GM04504 (cell line): Measurements from ENCODE around the gene DEFB116.
"Not testable (repeated sequence)": the region's sequence is repeated elsewhere in the genome, so short reads cannot be mapped to it uniquely, and the experiment has no call there.

ENCODE experiments used
- DNase-seq: peaks from one replicate; pipeline ENCODE4 v3.0.0-alpha.2; 2012; ENCODE audit warnings: low read depth

The DEFB116 gene

GRCh38 chr20:31308535-31309162 is at the start of gene DEFB116:
TSS of gene DEFB116 (minus strand) at chr20:31308585. CDS start at chr20:31308585, 0 bp downstream.
- DNase-seq: no peak

GRCh38 chr20:31355981-31356380 is 47.6 kb upstream of the DEFB116 start:
- no peak for DNase-seq

DNA sequence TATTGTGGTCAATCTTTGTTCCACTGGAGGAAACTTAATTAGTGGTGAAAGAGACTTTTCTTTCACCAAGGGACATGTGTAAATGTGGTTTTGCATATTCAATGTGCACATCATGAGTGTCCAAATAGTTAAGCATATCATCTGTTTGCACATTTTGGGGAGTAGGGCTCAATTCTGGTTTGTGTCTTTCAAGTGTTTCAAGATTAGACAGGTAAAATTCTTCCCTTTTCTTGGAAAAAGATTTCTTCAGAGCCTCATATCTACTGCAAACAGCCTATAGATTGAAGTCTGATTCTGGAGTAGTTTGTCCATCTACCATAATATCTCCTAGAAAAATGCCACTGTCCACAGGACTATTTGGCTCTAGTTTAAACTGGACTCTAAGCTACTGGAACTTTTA is 33.1 kb upstream of the DEFB116 start:
- DNase-seq: no peak

DNA sequence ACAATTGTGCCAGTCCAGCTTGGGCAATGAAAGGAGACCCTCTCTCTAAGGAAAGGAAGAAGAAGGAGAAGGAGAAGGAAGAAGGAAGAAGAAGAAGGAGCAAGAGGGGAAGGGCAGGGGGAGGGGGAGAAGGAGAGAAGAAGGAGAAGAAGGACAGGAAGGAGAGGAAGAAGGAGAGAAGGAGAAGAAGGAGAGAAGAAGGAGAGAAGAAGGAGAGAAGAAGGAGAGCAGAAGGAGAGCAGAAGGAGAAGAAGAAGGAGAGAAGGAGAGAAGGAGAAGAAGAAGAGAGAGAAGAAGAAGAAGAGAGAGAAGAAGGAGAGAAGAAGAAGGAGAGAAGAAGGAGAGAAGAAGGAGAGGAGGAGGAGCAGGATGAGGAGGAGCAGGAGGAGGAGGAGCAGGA is 22.5 kb upstream of the DEFB116 start:
- DNase-seq: no peak

DNA sequence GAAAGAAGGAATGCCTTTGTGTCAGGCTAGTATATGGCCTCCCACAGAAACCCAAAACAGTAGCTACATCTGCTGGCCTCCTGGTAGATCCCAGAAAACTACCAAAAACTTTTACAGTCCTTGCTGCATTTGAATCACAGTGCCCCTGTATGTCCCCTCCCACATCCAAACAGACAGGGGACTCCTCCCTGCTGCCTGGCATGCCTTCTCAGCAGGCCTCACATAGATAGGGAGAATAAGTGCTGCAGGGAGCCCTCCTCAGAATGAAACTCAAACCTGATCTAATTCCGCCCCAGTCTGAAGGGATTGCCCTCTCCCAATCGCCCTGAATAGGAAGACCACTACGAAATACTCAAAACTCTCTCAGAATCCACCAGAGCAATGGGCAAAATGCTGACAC is 14.1 kb upstream of the DEFB116 start:
- no peak for DNase-seq

DNA sequence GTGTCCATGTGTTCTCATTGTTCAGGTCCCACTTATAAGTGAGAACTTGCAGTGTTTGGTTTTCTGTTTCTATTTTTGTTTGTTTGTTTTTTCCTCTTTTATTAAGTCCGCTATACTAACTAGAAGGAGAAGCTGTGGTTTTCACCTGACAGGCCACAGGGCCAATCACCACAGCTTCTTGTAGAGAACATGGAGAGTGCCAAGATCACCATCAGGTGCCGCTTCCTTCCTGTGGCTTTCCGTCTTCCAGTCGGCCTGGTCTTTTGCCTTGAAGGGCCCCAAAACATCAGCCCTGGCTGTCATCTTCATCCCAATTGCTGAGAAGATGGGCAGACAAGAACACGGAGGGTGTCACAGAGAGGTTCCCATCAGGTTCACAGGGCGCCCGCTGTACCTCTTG is 23.4 kb downstream of the DEFB116 start:
- not testable (repeated sequence) for DNase-seq

DNA sequence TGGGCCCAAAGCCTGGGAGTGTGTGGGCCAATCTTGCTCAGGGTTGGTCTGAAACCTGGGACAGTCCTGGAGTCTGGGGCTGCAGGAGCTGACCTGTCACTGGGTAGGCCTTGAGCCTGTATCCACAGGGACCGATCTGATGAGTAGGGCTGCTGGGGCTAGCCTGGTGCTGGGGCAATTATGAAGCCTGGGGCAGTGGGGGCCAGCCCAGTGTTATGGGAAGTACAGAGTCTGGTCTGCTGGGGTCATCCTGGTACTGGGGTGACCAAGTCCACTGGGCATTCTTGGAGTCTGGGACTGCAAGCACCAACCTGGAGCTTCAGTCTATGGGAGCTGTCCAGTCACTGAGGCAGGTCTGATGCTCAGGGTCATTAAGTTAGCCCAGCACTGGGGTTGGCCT is 30.2 kb downstream of the DEFB116 start:
- no peak for DNase-seq

DNA sequence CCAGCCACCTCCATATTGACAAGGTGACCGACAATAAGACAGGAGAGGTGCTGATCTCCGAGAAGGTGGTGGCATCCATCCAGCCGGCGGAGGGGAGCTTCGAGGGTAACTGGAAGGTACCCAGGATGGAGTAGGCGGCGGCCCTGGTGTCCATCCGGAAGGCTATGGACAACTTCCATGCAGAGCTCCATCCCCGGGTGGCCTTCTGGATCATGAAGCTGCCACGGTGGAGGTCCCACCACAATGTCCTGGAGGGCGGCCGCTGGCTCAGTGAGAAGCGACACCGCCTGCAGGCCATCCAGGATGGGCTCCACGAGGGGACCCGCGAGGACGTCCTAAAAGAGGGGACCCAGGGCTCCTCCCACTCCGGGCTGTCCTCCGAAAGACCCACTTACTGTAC is 33.9 kb downstream of the DEFB116 start:
- DNase-seq: no peak

DNA sequence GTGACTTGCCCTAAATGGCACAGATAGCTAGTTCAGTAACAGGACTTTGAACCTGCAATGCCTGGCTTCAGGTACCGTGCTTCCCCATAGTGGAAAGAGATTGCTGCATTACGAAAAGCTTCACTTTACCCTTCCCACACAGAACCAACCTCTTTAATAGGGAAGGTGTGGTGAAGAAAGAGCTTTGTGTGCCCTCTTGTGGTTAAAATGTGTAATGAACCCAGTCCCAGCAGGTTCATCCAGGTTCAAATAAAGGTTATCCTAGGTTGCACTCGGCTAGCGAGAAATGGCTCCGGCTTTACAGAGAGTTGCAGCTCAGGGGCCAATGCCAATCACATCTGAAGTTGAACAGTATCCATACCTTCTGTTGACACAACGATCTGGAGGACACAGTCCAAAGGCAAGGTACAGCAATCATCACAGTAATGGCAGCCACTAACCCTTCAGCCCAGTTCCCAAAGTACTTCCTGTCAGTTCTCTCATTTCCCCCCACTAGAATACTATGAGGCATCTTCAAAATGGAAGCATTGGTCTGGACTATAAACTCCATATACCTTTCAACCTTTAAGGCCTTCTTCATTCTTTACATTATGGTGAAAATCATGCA is 48.0 kb downstream of the DEFB116 start:
- no peak for DNase-seq

- DNase-seq: no peak
These were observed 51.0 kb downstream of the DEFB116 start, which contains the start of gene DEFB115 for GRCh38 chr20:31257364-31257763. TSS of gene DEFB115 (plus strand) at chr20:31257664. CDS start at chr20:31257664, 0 bp downstream.

DNA sequence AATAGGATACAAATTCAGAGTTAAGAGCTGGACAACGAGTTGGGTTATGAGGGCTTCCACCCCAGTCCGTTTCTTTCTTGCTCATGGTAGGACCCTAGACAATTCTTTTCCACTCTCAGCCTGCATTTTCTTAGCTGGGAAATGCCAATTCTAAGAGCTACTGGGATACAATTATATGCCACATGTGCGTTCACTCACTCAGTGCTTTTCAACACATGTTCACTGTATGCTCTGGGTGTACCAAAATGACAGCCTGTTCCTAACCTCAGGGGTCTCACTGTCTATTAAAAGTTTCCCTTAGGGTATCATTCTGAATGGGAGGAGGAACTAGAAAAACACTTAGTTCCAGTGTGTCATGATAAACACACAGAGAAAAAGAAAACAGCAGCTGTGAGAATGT is 51.4 kb downstream of the DEFB116 start:
- no peak for DNase-seq
